PC-3 (cell line): ENCODE measurements around the gene SIT1. TPM values are rescaled to one million over a fixed set of nuclear protein-coding genes. Genes with fewer than 3 reads are reported as not detected.

Experiments used
- ATAC-seq: fragments of 200-7000 bp; cut with Tn5 transposase; 2 replicates; pipeline ENCODE4 v1.9.1; 2020; ENCODE audit warnings: mild to moderate bottlenecking, moderate library complexity
- BruUV-seq: library from RNA; stranded (reverse); fragments of 400-500 nt; replicated peaks from 2 replicates; lab custom pipeline; 2021; lab: Mats Ljungman, UMichigan
- CTCF ChIA-PET: fragments of 300-600 bp; sonication (Branson Sonifier 250); formaldehyde crosslinking; loops from one replicate; lab custom pipeline; 2022; ENCODE audit warnings: antibody characterized with exemption; lab: Charles Lee
- POLR2A ChIA-PET: fragments of 300-600 bp; sonication (Branson Sonifier 250); formaldehyde crosslinking; loops from one replicate; lab custom pipeline; 2022; ENCODE audit warnings: antibody characterized with exemption; ENCODE audit not compliant: unreplicated experiment; lab: Charles Lee
- DNase-seq: peaks from one replicate; pipeline ENCODE4 v3.0.0-alpha.2; 2015
- H2AFZ ChIP-seq: fragments of 300-600 bp; sonication (generic); 2 replicates; pipeline ENCODE4 v1.6.0; 2016; ENCODE audit warnings: antibody characterized with exemption, low read length
- H3F3A ChIP-seq: fragments of 300-600 bp; sonication (generic); one replicate; pipeline ENCODE4 v1.6.0; 2017; ENCODE audit warnings: antibody characterized with exemption, low read length, control low read depth, mild to moderate bottlenecking; ENCODE audit not compliant: unreplicated experiment
- H3K27ac ChIP-seq: fragments of 300-600 bp; sonication (generic); 2 replicates; pipeline ENCODE4 v1.5.1; 2016; ENCODE audit warnings: mild to moderate bottlenecking, low read length
- H3K27me3 ChIP-seq: fragments of 300-600 bp; sonication (generic); 2 replicates; pipeline ENCODE4 v1.6.1; 2016; ENCODE audit warnings: low read length, mixed read lengths
- H3K36me3 ChIP-seq: fragments of 300-600 bp; sonication (generic); 2 replicates; pipeline ENCODE4 v1.6.1; 2016; ENCODE audit warnings: low read depth, mixed run types, low read length, mixed read lengths
- H3K4me1 ChIP-seq: fragments of 300-600 bp; sonication (generic); 2 replicates; pipeline ENCODE4 v1.5.1; 2016; ENCODE audit warnings: low read length; ENCODE audit not compliant: insufficient read depth
- H3K4me2 ChIP-seq: fragments of 300-600 bp; sonication (generic); 2 replicates; pipeline ENCODE4 v1.6.0; 2016; ENCODE audit warnings: low read length
- H3K4me3 ChIP-seq: fragments of 300-600 bp; sonication (generic); 2 replicates; pipeline ENCODE4 v1.5.1; 2016; ENCODE audit warnings: mild to moderate bottlenecking, low read length, mixed read lengths
- H3K79me2 ChIP-seq: fragments of 300-600 bp; sonication (generic); 2 replicates; pipeline ENCODE4 v1.6.1; 2017; ENCODE audit warnings: low read length, mixed read lengths
- H3K9ac ChIP-seq: fragments of 300-600 bp; sonication (generic); 2 replicates; pipeline ENCODE4 v1.6.0; 2016; ENCODE audit warnings: mild to moderate bottlenecking, low read length
- H3K9me2 ChIP-seq: fragments of 300-600 bp; sonication (generic); replicated peaks from 2 replicates; pipeline ENCODE4 v1.6.1; 2016; ENCODE audit warnings: mixed run types, low read length, mixed read lengths
- H3K9me3 ChIP-seq: fragments of 300-600 bp; sonication (generic); 2 replicates; pipeline ENCODE4 v1.6.1; 2016; ENCODE audit warnings: low read length, mixed read lengths
- H4K20me1 ChIP-seq: fragments of 300-600 bp; sonication (generic); 2 replicates; pipeline ENCODE4 v1.6.1; 2016; ENCODE audit warnings: low read length, mixed read lengths
- EZH2 ChIP-seq: fragments of 300-600 bp; sonication (generic); IDR thresholded peaks from one replicate; pipeline ENCODE4 v1.6.1; 2017; ENCODE audit warnings: antibody characterized with exemption, mild to moderate bottlenecking, low read length; ENCODE audit not compliant: unreplicated experiment
- EZH2phosphoT487 ChIP-seq: fragments of 300-600 bp; sonication (generic); IDR thresholded peaks from 2 replicates; pipeline ENCODE4 v1.6.1; 2018; ENCODE audit warnings: mild to moderate bottlenecking, antibody characterized with exemption, low read length, borderline replicate concordance
- intact Hi-C: fragments of 100-400 bp; cut with micrococcal nuclease; formaldehyde crosslinking; loops from 2 replicates; pipeline ENCODE4 v1.9.0; 2023
- total RNA-seq: library from RNA; depleted of rRNA; stranded (reverse); fragments of >200 nt; gene quantifications from 2 replicates; pipeline ENCODE4 v1.2.3, GENCODE V29; 2014
- TF ChIP-seq, protein P1 (sequence below): fragments of 300-600 bp; sonication (generic); conservative IDR thresholded peaks from 2 replicates; pipeline ENCODE4 v1.5.1; 2017; ENCODE audit warnings: antibody characterized with exemption, low read depth, mild to moderate bottlenecking, low read length

Gene SIT1
- total RNA-seq, 1 experiment from 2014 or later = not detected

- intact Hi-C loops = loop anchor here (10.0 kb wide), 1 partner anchor 142 kb away; the partner anchor contains the start of gene NPR2
- no TSS peak for BruUV-seq
- no peak overlapping the region for H3K4me3 ChIP-seq
- no peaks in the 10 kb centered on the region for H3K9me3 ChIP-seq
- ChIA-PET POLR2A (no interaction called here), CTCF (no interaction called here)
- H3K27ac ChIP-seq = peak overlapping the region; percentile 44
- no peaks in the 10 kb centered on the region for H3F3A ChIP-seq
- DNase-seq = no peak
- H2AFZ ChIP-seq = no peak overlapping the region
- no peak for TF ChIP-seq EZH2phosphoT487
- no peak for TF ChIP-seq EZH2
- TF ChIP-seq, protein P1, sequence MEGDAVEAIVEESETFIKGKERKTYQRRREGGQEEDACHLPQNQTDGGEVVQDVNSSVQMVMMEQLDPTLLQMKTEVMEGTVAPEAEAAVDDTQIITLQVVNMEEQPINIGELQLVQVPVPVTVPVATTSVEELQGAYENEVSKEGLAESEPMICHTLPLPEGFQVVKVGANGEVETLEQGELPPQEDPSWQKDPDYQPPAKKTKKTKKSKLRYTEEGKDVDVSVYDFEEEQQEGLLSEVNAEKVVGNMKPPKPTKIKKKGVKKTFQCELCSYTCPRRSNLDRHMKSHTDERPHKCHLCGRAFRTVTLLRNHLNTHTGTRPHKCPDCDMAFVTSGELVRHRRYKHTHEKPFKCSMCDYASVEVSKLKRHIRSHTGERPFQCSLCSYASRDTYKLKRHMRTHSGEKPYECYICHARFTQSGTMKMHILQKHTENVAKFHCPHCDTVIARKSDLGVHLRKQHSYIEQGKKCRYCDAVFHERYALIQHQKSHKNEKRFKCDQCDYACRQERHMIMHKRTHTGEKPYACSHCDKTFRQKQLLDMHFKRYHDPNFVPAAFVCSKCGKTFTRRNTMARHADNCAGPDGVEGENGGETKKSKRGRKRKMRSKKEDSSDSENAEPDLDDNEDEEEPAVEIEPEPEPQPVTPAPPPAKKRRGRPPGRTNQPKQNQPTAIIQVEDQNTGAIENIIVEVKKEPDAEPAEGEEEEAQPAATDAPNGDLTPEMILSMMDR = no peak
- H3K9me2 ChIP-seq = no peaks in the 10 kb centered on the region
- peak overlapping the region; percentile 39; the same call in 1 of the 2 replicates for H3K4me2 ChIP-seq
- no peak overlapping the region for H3K9ac ChIP-seq
- H3K36me3 ChIP-seq = no peaks in the 10 kb centered on the region
- no peaks in the 10 kb centered on the region for H3K27me3 ChIP-seq
- ATAC-seq = no peak
- H3K79me2 ChIP-seq = no peaks in the 10 kb centered on the region
- H3K4me1 ChIP-seq = peaks cover 20% of the 10 kb centered on the region
- H4K20me1 ChIP-seq = no peaks in the 10 kb centered on the region
These were observed 2.1 kb upstream of the SIT1 start for GRCh38 chr9:35652829-35653209.

DNA sequence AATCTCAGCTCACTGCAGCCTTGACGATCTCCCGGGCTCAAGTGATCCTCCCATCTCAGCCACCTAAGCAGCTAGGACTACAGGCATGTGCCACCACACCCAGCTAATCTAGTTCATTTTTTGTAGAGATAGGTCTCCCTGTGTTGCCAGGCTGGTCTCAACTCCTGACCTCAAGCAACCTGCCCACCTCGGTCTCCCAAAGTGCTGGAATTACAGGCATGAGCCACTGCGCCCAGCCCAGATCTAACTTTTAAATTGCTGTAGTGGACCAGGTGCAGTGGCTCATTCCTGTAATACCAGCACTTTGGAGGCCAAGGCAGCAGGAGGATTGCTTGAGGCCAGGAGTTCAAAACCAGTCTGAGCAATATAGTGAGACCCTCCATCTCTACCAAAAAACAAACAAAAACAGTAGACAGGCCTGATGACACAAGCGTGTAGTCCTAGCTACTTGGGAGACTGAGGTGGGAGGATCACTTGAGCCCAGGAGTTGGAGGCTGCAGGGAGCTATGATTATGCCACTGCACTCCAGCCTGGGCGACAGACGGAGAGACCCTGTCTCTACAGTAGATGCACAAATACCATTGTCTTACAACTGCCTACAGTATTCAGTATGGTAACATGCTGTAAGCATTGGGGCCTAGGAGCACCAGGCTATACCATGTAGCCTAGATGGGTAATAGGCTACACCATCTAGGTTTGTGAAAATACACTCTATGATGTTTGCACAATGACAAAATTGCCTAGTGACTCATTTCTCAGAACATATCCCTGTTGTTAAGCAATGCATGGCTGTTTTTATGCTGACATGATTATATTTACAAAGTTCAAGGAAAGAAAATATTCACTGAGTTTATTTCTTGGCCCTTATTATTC, 1.5 kb upstream of the SIT1 start:
- Histone ChIP-seq H3K79me2 (no peaks in the 10 kb centered on the region), H3F3A (no peaks in the 10 kb centered on the region), H3K4me1 (peaks cover 18% of the 10 kb centered on the region), H3K36me3 (no peaks in the 10 kb centered on the region), H3K9ac (no peak overlapping the region), H2AFZ (no peak overlapping the region), H3K9me2 (no peaks in the 10 kb centered on the region), H3K27me3 (no peaks in the 10 kb centered on the region), H3K27ac (peak overlapping the region; percentile 69), H3K9me3 (no peaks in the 10 kb centered on the region), H3K4me2 (peak overlapping the region; percentile 68), H3K4me3 (no peak overlapping the region), H4K20me1 (no peaks in the 10 kb centered on the region)
- ChIA-PET CTCF (no interaction called here), POLR2A (no interaction called here)
- peak; percentile 92 for ATAC-seq
- no TSS peak for BruUV-seq
- peak; percentile 83 for DNase-seq
- TF ChIP-seq EZH2 (no peak), EZH2phosphoT487 (no peak)
- TF ChIP-seq, protein P1 = no peak
- intact Hi-C loops = loop anchor here (10.0 kb wide), 1 partner anchor 143 kb away; the partner anchor contains the start of gene NPR2
